K562 (cell line): ENCODE results near the gene CSF2. TPM values are rescaled to one million over a fixed set of nuclear protein-coding genes. Genes with fewer than 3 reads are reported as not detected.
A peak's percentile ranks its signal among the peaks of the same experiment; 100 is the strongest.

Experiments used
- ATAC-seq: fragments of 200-7000 bp; cut with Tn5 transposase; 3 replicates; pipeline ENCODE4 v1.9.1; 2020; ENCODE audit warnings: moderate library complexity
- BruUV-seq: library from RNA; stranded (reverse); fragments of 400-500 nt; replicated peaks from 2 replicates; lab custom pipeline; 2021; lab: Mats Ljungman, UMichigan
- CTCF ChIA-PET: fragments of 300-600 bp; formaldehyde crosslinking; extraction: SDS; loops from one replicate; lab custom pipeline; 2021; ENCODE audit warnings: low intra/inter-chr PET ratio; lab: Yijun Ruan, JAX
- POLR2A ChIA-PET: fragments of 300-600, 350-650 bp; sonication (Branson Sonifier 250); formaldehyde crosslinking; extraction: SDS; loops from one replicate; lab custom pipeline; 2021; ENCODE audit warnings: antibody characterized with exemption, inconsistent platforms; lab: Yijun Ruan, JAX
- DNase-seq, 4 experiments: peaks; one replicate each; pipeline versions ENCODE4 v3.0.0 to v3.0.0-alpha.2; 2011 to 2018; ENCODE audit warnings: low spot score in 3 of 4, mixed read lengths in 3 of 4; ENCODE audit errors: extremely low read depth in 1 of 4
- FAIRE-seq: peaks from 2 replicates; lab custom pipeline; 2011; peaks lifted over from hg19 to GRCh38; lab: Jason Lieb, UNC
- H2AFZ ChIP-seq: 2 replicates; pipeline ENCODE4 v1.6.0; 2011; ENCODE audit warnings: low read depth, low read length, control low read depth, inconsistent platforms
- H3K27ac ChIP-seq: fragments of 200-600 bp; 3 replicates; pipeline ENCODE4 v1.8.0; 2011; ENCODE audit warnings: low read depth, mild to moderate bottlenecking, control low read depth, inconsistent platforms, low read length, moderate library complexity, mixed read lengths; ENCODE audit errors: extremely low read depth
- H3K27me3 ChIP-seq, 2 experiments: fragments of 300-600 bp in 1 of 2; 2 replicates in 1 of 2; 3 replicates in 1 of 2; pipeline versions ENCODE4 v1.6.0 to v1.8.0; 2011; ENCODE audit warnings: inconsistent platforms in 2 of 2, low read length in 2 of 2, mild to moderate bottlenecking in 1 of 2, mixed read lengths in 1 of 2, moderate library complexity in 1 of 2; ENCODE audit not compliant: control insufficient read depth in 2 of 2, insufficient read depth in 2 of 2
- H3K36me3 ChIP-seq: fragments of 300-600 bp; 3 replicates; pipeline ENCODE4 v1.8.0; 2011; ENCODE audit warnings: mild to moderate bottlenecking, low read length, inconsistent platforms; ENCODE audit not compliant: control insufficient read depth, insufficient read depth
- H3K4me1 ChIP-seq, 2 experiments: fragments of 200-600 bp in 1 of 2; replicated peaks in 1 of 2; 2 replicates in 1 of 2; 3 replicates in 1 of 2; pipeline versions ENCODE4 v1.5.1 to v1.8.0; 2011; ENCODE audit warnings: inconsistent platforms in 2 of 2, low read length in 2 of 2, mild to moderate bottlenecking in 1 of 2, mixed read lengths in 1 of 2, moderate library complexity in 1 of 2; ENCODE audit not compliant: control insufficient read depth in 2 of 2, insufficient read depth in 2 of 2
- H3K4me2 ChIP-seq: 2 replicates; pipeline ENCODE4 v1.6.1; 2011; ENCODE audit warnings: low read length, control low read depth, inconsistent platforms, mixed read lengths; ENCODE audit not compliant: insufficient read depth
- H3K4me3 ChIP-seq: fragments of 200-600 bp; sonication (generic), shearing (Covaris generic); 2 replicates; pipeline ENCODE4 v1.5.1; 2016; ENCODE audit warnings: control low read depth, inconsistent platforms
- H3K79me2 ChIP-seq: fragments of 200-600 bp; 3 replicates; pipeline ENCODE4 v1.8.0; 2011; ENCODE audit warnings: low read length, inconsistent platforms; ENCODE audit not compliant: control insufficient read depth, insufficient read depth
- H3K9ac ChIP-seq, 2 experiments: 2 replicates each; pipeline versions ENCODE4 v1.6.0 to v1.6.1; 2011; ENCODE audit warnings: low read depth in 2 of 2, low read length in 2 of 2, control low read depth in 1 of 2, inconsistent platforms in 1 of 2, mild to moderate bottlenecking in 1 of 2, mixed read lengths in 1 of 2; ENCODE audit not compliant: insufficient read depth in 1 of 2
- H3K9me1 ChIP-seq: one replicate; pipeline ENCODE4 v1.6.0; 2011; ENCODE audit warnings: inconsistent platforms, mild to moderate bottlenecking, low read length, moderate library complexity; ENCODE audit not compliant: control insufficient read depth, insufficient read depth
- H3K9me3 ChIP-seq: replicated peaks from 2 replicates; pipeline ENCODE4 v1.5.1; 2011; ENCODE audit warnings: low read depth, low read length, inconsistent platforms; ENCODE audit not compliant: control insufficient read depth, insufficient read depth
- H4K20me1 ChIP-seq: replicated peaks from 2 replicates; pipeline ENCODE4 v1.6.1; 2011; ENCODE audit warnings: low read length, inconsistent platforms, mixed read lengths; ENCODE audit not compliant: control insufficient read depth, insufficient read depth
- TOE1 ChIP-seq, 2 experiments: fragments of 450-650 bp in 1 of 2; sonication (generic) in 1 of 2; formaldehyde crosslinking in 1 of 2; IDR thresholded peaks; 2 replicates each; pipeline versions ENCODE4 v1.7.1 to v1.8.0; 2016 to 2022; ENCODE audit warnings: borderline replicate concordance in 2 of 2, mild to moderate bottlenecking in 2 of 2, antibody characterized with exemption in 1 of 2, inconsistent platforms in 1 of 2, low read depth in 1 of 2, missing genetic modification reagents in 1 of 2, moderate library complexity in 1 of 2
- WGBS: fragments of 100-300 bp; shearing (Covaris generic); methylation state at CpG from one replicate; pipeline ENCODE4 v1.1.6; 2016; ENCODE audit warnings: low coverage, mixed read lengths; ENCODE audit not compliant: insufficient coverage; ENCODE audit errors: missing lambda C conversion rate; 5-methylcytosine and 5-hydroxymethylcytosine counted together
- in situ Hi-C: fragments of 300-500 bp; cut with MboI; formaldehyde crosslinking; loops from 4 replicates; pipeline ENCODE4 v1.15.0; 2018; ENCODE audit warnings: inconsistent platforms, mixed read lengths
- intact Hi-C: fragments of 100-400 bp; cut with micrococcal nuclease; formaldehyde crosslinking; loops from 2 replicates; pipeline ENCODE4 v1.14.2; 2022
- polyA plus RNA-seq, 8 experiments: library from polyadenylated mRNA; depleted of rRNA in 4 of 8; stranded (reverse) in 5 of 8; unstranded in 3 of 8; fragments of >200 nt; fragmentation: Nextera tagmentation in 2 of 8; fragmentation: Illumina TruSeq in 1 of 8; extraction: Ambion mirVana in 2 of 8; extraction: Trizol in 1 of 8; gene quantifications; 2 replicates each; pipeline versions ENCODE4 v1.2.1 to v1.2.3, GENCODE V29; 2011 to 2014; ENCODE audit warnings: inconsistent platforms in 1 of 8, missing spikeins in 1 of 8
- total RNA-seq, 7 experiments: library from RNA; depleted of rRNA in 6 of 7; stranded (reverse); fragments of >200 nt in 6 of 7; fragmentation: Illumina TruSeq in 2 of 7; extraction: Trizol in 2 of 7; gene quantifications; 2 replicates each; pipeline versions ENCODE4 v1.2.1 to v1.2.3, GENCODE V29; 2011 to 2021; ENCODE audit warnings: low replicate concordance in 1 of 7
- TF ChIP-seq, protein P1 (sequence below): fragments of 200-800 bp; sonication (Bioruptor generic); IDR thresholded peaks from 2 replicates; pipeline ENCODE4 v1.6.1; 2017; ENCODE audit warnings: missing genetic modification characterization, missing compliant biosample characterization

CSF2 gene
- total and polyA plus RNA-seq, 9 of the 15 experiments (the other 6 are each of a cell fraction or from before 2014, with no cell fraction given) = 0.25 to 0.29 TPM; not detected in 7

DNA sequence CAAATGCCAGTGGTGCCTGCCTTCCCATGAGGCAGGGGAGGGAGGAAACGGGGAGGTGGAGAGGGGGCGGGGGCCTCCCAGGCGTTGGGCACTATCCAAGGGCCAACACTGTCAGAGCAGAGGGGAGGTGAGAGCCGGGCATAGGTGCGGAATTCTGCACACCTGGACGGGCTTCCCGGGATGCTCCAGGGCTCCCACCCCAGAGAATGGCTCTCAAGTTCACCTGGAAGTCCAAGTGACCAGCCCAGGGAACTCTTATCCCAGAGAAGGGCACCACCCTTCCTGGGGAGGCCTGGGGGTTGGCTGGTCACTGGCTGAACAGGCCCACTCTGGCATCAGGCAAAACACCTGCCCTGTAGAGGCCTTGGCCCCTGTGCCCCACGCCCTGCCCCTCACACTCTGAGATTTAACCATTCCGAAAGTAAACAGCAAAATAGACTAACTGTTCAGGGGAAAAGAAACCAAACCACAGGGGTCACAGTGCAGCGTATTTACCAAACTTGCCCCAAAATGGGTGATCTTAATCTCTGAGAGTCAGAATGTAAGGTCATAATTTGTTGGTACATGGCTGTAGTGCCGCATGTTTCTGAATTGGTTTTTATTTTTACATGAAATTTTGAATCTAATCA is 2.7 kb downstream of the CSF2 start:
- Histone ChIP-seq H3K36me3 (no peaks in the 10 kb centered on the region), H3K9me1 (no peaks in the 10 kb centered on the region), H3K9me3 (no peaks in the 10 kb centered on the region), H3K4me1 (peaks cover 14 to 39% of the 10 kb centered on the region in 2 experiments; a peak in 4 of 5 replicates), H4K20me1 (no peaks in the 10 kb centered on the region), H2AFZ (no peak overlapping the region), H3K27ac (no peak overlapping the region), H3K9ac (peak overlapping the region in 1 of 2 experiments; percentile 46; a peak in 1 of 4 replicates), H3K79me2 (no peaks in the 10 kb centered on the region), H3K4me2 (no peak overlapping the region), H3K4me3 (no peak overlapping the region), H3K27me3 (no peaks in the 10 kb centered on the region)
- BruUV-seq = no TSS peak
- no peak for FAIRE-seq
- intact Hi-C loops = no loop called here
- no peak for TF ChIP-seq TOE1 (IDR thresholded peaks at IDR 0.05; ENCODE audit: borderline replicate concordance)
- TF ChIP-seq TOE1 (CRISPR knock-in tag; IDR thresholded peaks at IDR 0.05; ENCODE audit: borderline replicate concordance, low read depth) = no peak
- TF ChIP-seq, protein P1, sequence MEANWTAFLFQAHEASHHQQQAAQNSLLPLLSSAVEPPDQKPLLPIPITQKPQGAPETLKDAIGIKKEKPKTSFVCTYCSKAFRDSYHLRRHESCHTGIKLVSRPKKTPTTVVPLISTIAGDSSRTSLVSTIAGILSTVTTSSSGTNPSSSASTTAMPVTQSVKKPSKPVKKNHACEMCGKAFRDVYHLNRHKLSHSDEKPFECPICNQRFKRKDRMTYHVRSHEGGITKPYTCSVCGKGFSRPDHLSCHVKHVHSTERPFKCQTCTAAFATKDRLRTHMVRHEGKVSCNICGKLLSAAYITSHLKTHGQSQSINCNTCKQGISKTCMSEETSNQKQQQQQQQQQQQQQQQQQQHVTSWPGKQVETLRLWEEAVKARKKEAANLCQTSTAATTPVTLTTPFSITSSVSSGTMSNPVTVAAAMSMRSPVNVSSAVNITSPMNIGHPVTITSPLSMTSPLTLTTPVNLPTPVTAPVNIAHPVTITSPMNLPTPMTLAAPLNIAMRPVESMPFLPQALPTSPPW (CRISPR knock-in tag) = 0 out of 2 replicates have a peak, but pooled peaks have one; percentile 26
- in situ Hi-C loops = no loop called here
- CTCF ChIA-PET = no interaction called here
- no peak for ATAC-seq
- POLR2A ChIA-PET = interaction anchor here (1.1 kb wide), 1 partner anchor 8 kb away, joined by 4 read pairs; no protein-coding TSS in a partner anchor
- WGBS = 75% methylated on average over 7 of the region's 11 CpGs
- no peak for DNase-seq
